Activated CD8-positive, alpha-beta memory T cell treated with anti-CD3 and anti-CD28 coated beads, Interleukin-2, amount 50 U/mL, for 1 hour (primary cell): ENCODE measurements around the gene ZNF418.
"Not testable (repeated sequence)": the region's sequence is repeated elsewhere in the genome, so short reads cannot be mapped to it uniquely, and the experiment has no call there.

Experiments used
- DNase-seq: peaks from one replicate; pipeline ENCODE4 v3.0.0-alpha.2; 2020; ENCODE audit errors: extremely low read depth

Gene ZNF418

DNA sequence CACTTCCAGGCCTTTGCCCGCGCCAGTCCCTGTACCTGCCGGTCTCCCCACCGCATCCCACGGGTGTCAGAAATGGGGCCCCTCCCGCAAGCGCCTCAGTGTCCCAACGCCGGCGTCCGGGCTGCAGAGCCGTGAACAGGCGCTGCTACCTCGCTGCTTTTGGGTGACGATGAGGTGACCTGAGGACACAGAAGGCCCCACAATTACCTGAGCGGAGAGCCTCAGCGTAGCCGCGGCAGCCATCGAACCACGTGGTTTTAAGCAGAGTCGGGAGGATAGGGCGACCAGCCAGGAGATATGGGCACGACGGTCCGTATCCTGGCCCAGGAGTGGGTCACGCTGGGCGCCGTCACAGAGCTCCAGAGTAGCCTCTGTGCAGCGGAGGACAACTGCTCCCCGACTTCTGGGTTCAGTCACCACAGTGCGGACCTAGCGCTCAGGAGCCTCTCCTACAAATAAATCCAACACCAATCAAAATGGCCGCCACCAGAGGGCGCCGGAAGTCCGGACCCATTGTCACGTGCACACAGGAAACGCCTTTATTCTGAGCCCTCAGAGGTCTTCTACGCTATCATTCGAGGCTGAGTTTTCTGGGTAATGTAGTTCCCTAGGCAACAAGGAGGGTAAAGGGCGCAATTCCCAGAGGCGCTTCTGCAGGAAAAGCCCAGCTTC, 46.5 kb downstream of the ZNF418 start, which contains the start of gene ZNF814:
Gene ZNF814 (minus strand): TSS at position 478 of the 672 bp plus-strand sequence. CDS start 235 bp downstream, at position 243.
- DNase-seq, result peak; percentile 34

DNA sequence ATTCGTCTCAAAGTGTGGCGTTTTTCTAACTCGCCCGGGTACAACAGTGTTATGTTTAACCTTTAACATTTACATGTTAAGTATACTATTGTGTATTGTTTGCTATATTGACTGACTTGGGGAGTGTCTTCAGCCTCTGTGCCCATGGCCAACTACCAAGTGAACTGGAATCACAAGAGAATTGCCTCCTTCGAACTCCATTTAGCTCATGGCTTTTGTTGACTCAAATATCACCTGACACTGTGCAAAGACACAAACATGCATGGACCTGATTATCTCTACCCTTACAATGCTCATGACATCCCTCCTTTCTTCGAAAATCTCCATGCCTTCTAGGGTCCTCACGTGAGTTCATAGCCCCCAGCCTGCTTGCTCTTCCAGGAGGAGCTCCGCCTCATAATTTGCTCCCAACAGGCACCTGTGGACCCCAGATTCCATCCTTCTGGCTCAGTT, 47.1 kb downstream of the ZNF418 start:
- DNase-seq, result no peak

GRCh38 chr19:57887195-57887941, 47.8 kb downstream of the ZNF418 start:
- DNase-seq, result no peak

GRCh38 chr19:57886046-57886445, 49.2 kb downstream of the ZNF418 start:
- no peak for DNase-seq

DNA sequence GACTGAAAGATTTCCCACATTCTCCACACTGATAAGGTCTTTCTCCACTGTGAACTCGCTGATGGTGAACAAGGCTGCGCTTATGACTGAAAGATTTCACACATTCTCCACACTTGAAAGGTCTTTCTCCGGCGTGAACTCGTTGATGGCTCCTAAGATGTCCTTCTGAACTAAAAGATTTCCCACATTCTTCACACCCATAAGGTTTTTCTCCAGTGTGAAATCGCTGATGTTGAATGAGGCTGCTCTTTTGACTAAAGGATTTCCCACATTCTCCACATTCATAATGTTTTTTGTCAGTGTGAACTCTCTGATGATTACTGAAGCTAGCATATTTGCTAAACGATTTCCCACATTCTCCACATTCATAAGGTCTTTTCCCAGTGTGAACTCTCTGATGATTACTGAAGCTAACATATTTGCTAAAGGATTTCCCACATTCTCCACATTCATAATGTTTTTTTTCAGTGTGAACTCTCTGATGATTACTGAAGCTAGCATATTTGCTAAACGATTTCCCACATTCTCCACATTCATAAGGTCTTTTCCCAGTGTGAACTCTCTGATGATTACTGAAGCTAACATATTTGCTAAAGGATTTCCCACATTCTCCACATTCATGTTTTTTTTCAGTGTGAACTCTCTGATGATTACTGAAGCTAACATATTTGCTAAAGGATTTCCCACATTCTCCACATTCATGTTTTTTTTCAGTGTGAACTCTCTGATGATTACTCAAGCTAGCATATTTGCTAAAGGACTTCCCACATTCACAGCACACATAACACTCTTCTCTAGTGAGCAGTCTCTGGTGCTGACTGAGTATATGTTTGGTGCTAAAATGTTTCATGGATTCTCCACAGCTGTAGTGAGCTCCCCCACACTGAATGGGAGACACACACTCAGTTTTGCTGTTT, 61.1 kb downstream of the ZNF418 start:
- DNase-seq, result not testable (repeated sequence)

DNA sequence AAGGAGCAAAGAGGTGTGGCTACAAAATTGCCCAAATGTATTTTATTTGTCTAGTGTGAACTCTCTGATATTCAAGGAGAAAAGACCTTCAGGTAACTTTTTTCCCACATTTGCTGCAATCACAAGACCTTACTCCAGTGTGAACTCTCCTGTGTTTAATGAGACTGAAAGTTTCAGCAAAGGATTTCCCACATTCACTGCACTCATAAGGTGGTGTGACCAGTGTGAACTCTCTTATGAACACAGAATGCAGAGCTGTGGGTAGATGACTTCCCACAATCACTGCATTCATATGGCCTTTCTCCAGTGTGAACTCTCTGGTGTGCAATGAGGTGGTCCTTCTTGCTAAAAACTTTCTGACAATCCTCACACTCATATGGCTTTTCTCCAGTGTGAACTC, 62.8 kb downstream of the ZNF418 start:
- no peak for DNase-seq
